ENCODE measurements around the gene RUVBL1. TPM values are rescaled to one million over a fixed set of nuclear protein-coding genes. Genes with fewer than 3 reads are reported as not detected.

RUVBL1 gene
- total RNA-seq (2022; extraction: Qiagen RNA extraction; ENCODE audit: low read depth): 92.2 to 107 TPM (median 98.5 TPM) in 5 replicates

GRCh38 chr3:128123538-128124368 lies at the start of gene RUVBL1:
RUVBL1 (minus strand) TSS chr3:128123812; CDS start chr3:128123724, 88 bp downstream.

GRCh38 chr3:128153156-128154041 lies 29.8 kb upstream of the RUVBL1 start, which contains the start of gene EEFSEC:
EEFSEC (plus strand) TSS chr3:128153481; CDS start chr3:128153508, 27 bp downstream.

GRCh38 chr3:128051837-128052594 lies 71.6 kb downstream of the RUVBL1 start, which contains the start of gene SEC61A1:
SEC61A1 (plus strand) TSS chr3:128052437; CDS start chr3:128052553, 116 bp downstream.

Other genes with a start within 250 kb of the RUVBL1 start
- not detected in 5 replicates for gene KBTBD12, start 208.6 kb downstream of the RUVBL1 start, total RNA-seq (2022; extraction: Qiagen RNA extraction; ENCODE audit: low read depth)
- gene SEC61A1, start 71.4 kb downstream of the RUVBL1 start, total RNA-seq (2022; extraction: Qiagen RNA extraction; ENCODE audit: low read depth): 97.2 to 132 TPM (median 129 TPM) in 5 replicates
- gene EEFSEC, start 29.7 kb upstream of the RUVBL1 start, total RNA-seq (2022; extraction: Qiagen RNA extraction; ENCODE audit: low read depth): 6.3 to 10.5 TPM (median 9.8 TPM) in 5 replicates

All from A549 treated with ZK216348 at 1 μM for 4 hours (cell line).